Ascending aorta (tissue), 2 donors: ENCODE results near the gene DUSP2. TPM values are rescaled to one million over a fixed set of nuclear protein-coding genes. Genes with fewer than 3 reads are reported as not detected.
A peak's percentile ranks its signal among the peaks of the same experiment; 100 is the strongest.
"Not testable (repeated sequence)": the region's sequence is repeated elsewhere in the genome, so short reads cannot be mapped to it uniquely, and the experiment has no call there.

Experiments used
- DNase-seq, 2 donors: peaks; one replicate each; pipeline ENCODE4 v3.0.0-alpha.2; 2019; ENCODE audit warnings: low spot score in 2 of 2
- H3K27ac ChIP-seq, 2 donors: fragments of 200-600 bp; sonication (generic); one replicate each; pipeline ENCODE4 v1.5.1; 2016 to 2017; ENCODE audit warnings: mild to moderate bottlenecking in 1 of 2
- H3K27me3 ChIP-seq: fragments of 200-600 bp; sonication (generic); one replicate; pipeline ENCODE4 v1.5.1; 2017
- H3K36me3 ChIP-seq, 2 donors: fragments of 200-600 bp; sonication (generic); one replicate each; pipeline ENCODE4 v1.5.1; 2016
- H3K4me1 ChIP-seq, 2 donors: fragments of 200-600 bp; sonication (generic); one replicate each; pipeline ENCODE4 v1.5.1; 2016 to 2017; ENCODE audit warnings: mild to moderate bottlenecking in 1 of 2
- H3K4me3 ChIP-seq, 2 donors: fragments of 200-600 bp; sonication (generic); one replicate each; pipeline ENCODE4 v1.5.1; 2016 to 2017; ENCODE audit warnings: mild to moderate bottlenecking in 1 of 2
- H3K9me3 ChIP-seq, 2 donors: fragments of 200-600 bp; sonication (generic); one replicate each; pipeline ENCODE4 v1.5.1; 2016
- CTCF ChIP-seq, 3 experiments: fragments of 200-600 bp in 2 of 3; fragments of 450-650 bp in 1 of 3; sonication (generic) in 2 of 3; IDR thresholded peaks; one replicate each; pipeline ENCODE4 v1.5.1; 2016 to 2019; ENCODE audit warnings: antibody characterized with exemption in 3 of 3, mild to moderate bottlenecking in 1 of 3, moderate library complexity in 1 of 3
- intact Hi-C: fragments of 100-400 bp; cut with DNase I; formaldehyde crosslinking; loops from one replicate; pipeline ENCODE4 v1.15.1; 2023
- total RNA-seq: library from RNA; depleted of rRNA; stranded (reverse); fragments of >200 nt; gene quantifications from one replicate; pipeline ENCODE4 v1.1.0, GENCODE V29; 2016

Gene DUSP2
- total RNA-seq, 1 donor from 2014 or later = 7.2 TPM

GRCh38 chr2:96145848-96146152 is 560 bp upstream of the DUSP2 start:
- Histone ChIP-seq H3K36me3 (no peaks in the 10 kb centered on the region), H3K4me1 (peaks cover 16 to 30% of the 10 kb centered on the region in 2 donors), H3K4me3 (peak overlapping the region; percentile 76 to 78), H3K27ac (peak overlapping the region; percentile 78 to 83), H3K9me3 (no peaks in the 10 kb centered on the region), H3K27me3 (no peaks in the 10 kb centered on the region)
- intact Hi-C loops = loop anchor here (1.0 to 5.0 kb wide), 4 partner anchors 63 to 363 kb away; partner anchors contain the start of genes CIAO1 and STARD7
- no peak for DNase-seq
- TF ChIP-seq CTCF (IDR thresholded peaks at IDR 0.05) = no peak

DNA sequence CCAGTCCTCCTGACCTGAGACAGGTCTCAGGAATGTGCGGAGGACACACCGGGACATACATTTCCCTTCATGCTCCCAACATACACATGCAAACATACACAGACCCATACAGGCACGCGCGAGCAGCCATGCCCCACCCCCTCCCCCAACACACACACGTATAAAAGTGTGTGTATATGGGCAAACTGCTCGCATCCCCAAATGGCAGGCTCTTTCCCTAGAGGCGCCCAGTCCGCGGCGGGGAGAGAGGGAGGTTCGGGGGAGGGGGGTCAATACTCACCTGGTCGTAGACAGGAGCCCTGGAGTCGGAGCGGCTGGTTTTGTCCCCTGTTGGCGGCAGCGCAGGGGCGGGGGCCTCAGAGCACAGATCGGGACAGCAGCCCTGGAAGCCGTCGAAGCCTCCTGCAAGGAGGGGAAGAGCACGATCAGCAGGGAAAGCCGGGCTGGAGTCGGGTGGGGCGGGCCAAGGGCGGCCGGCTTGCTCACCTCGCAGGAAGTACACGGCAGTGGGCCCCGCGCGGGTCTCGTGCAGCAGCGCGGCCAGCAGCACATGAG is 682 bp downstream of the DUSP2 start:
- intact Hi-C loops = loop anchor here (1.0 to 5.0 kb wide), 4 partner anchors 64 to 364 kb away; partner anchors contain the start of genes CIAO1 and STARD7
- H3K27ac ChIP-seq = no peak overlapping the region
- peak overlapping the region; percentile 76 to 78 for H3K4me3 ChIP-seq
- no peak for TF ChIP-seq CTCF (IDR thresholded peaks at IDR 0.05)
- peaks cover 16 to 30% of the 10 kb centered on the region in 2 donors for H3K4me1 ChIP-seq
- H3K27me3 ChIP-seq = no peaks in the 10 kb centered on the region
- H3K36me3 ChIP-seq = no peaks in the 10 kb centered on the region
- H3K9me3 ChIP-seq = no peaks in the 10 kb centered on the region
- no peak for DNase-seq

DNA sequence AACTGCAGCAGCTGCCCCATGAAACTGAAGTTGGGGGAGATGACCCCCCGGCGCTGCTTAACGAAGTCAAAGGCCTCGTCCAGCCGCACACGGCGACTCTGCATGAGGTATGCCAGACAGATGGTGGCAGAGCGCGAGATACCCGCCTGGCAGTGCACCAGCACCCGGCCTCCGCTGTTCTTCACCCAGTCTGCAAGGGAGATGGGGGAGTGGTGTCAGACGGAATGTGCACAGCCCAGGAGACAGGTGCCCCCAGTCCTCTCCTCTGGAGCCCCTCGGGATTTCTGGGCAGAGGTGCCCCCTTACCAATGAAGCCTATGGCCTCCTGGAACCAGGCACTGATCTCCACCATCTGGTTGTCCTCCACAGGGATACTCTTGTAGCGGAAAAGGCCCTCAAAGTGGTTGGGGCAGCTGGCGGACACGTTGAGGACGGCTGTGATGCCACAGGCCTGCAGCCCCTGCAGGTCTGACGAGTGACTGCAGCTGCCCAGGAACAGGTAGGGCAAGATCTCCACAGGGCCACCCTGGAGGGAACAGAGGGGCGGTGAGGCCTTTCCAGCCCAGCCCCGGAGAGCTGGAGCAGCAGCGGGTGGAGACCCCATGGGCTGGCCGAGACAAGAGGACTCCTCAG is 1.3 kb downstream of the DUSP2 start:
- DNase-seq = no peak
- Histone ChIP-seq H3K27ac (no peak overlapping the region), H3K36me3 (no peaks in the 10 kb centered on the region), H3K4me1 (peaks cover 16 to 30% of the 10 kb centered on the region in 2 donors), H3K27me3 (no peaks in the 10 kb centered on the region), H3K4me3 (peak overlapping the region; percentile 76 to 78), H3K9me3 (no peaks in the 10 kb centered on the region)
- no peak for TF ChIP-seq CTCF (IDR thresholded peaks at IDR 0.05)
- intact Hi-C loops = loop anchor here (2.0 kb wide), 2 partner anchors 123 to 365 kb away; partner anchors contain the start of gene CIAO1

- intact Hi-C loops = no loop called here
- no peak overlapping the region for H3K27ac ChIP-seq
- H3K9me3 ChIP-seq = no peaks in the 10 kb centered on the region
- TF ChIP-seq CTCF (IDR thresholded peaks at IDR 0.05) = no peak
- H3K4me3 ChIP-seq = peak overlapping the region in 1 of 2 donors; percentile 78
- H3K27me3 ChIP-seq = no peaks in the 10 kb centered on the region
- DNase-seq = no peak
- peaks cover 12 to 25% of the 10 kb centered on the region in 2 donors for H3K4me1 ChIP-seq
- no peaks in the 10 kb centered on the region for H3K36me3 ChIP-seq
Observed at GRCh38 chr2:96143231-96143847, 1.9 kb downstream of the DUSP2 start.

- intact Hi-C loops = no loop called here
- Histone ChIP-seq H3K36me3 (no peaks in the 10 kb centered on the region), H3K4me1 (peaks cover 12 to 18% of the 10 kb centered on the region in 2 donors), H3K27me3 (no peaks in the 10 kb centered on the region), H3K27ac (no peak overlapping the region), H3K4me3 (no peak overlapping the region), H3K9me3 (no peaks in the 10 kb centered on the region)
- no peak for TF ChIP-seq CTCF (IDR thresholded peaks at IDR 0.05)
- no peak for DNase-seq
Observed at GRCh38 chr2:96142217-96143113, 2.8 kb downstream of the DUSP2 start.

GRCh38 chr2:96141624-96141967 is 3.6 kb downstream of the DUSP2 start:
- H3K4me3 ChIP-seq, intact Hi-C loops: not testable (repeated sequence)

More at GRCh38 chr2:96141624-96141967, 3.6 kb downstream of the DUSP2 start:
- not testable (repeated sequence) for H3K9me3 ChIP-seq, H3K27ac ChIP-seq, H3K36me3 ChIP-seq, DNase-seq, H3K27me3 ChIP-seq
- H3K4me1 ChIP-seq = peaks cover 11 to 12% of the 10 kb centered on the region in 2 donors
